Tibial nerve (tissue), 4 donors: Measurements from ENCODE around the gene NAT14. TPM values are rescaled to one million over a fixed set of nuclear protein-coding genes. Genes with fewer than 3 reads are reported as not detected.

ENCODE experiments used
- DNase-seq, 2 donors: peaks; one replicate each; pipeline ENCODE4 v3.0.0-alpha.2; 2019; ENCODE audit warnings: low spot score in 2 of 2
- H3K27ac ChIP-seq, 4 donors: fragments of 200-600 bp; sonication (generic) in 3 of 4; one replicate each; pipeline ENCODE4 v1.5.1; 2017 to 2019; ENCODE audit warnings: mild to moderate bottlenecking in 1 of 4
- H3K27me3 ChIP-seq, 2 donors: fragments of 200-600 bp; sonication (generic) in 1 of 2; one replicate each; pipeline versions ENCODE4 v1.5.1 to v1.6.0; 2017 to 2019
- H3K36me3 ChIP-seq, 3 donors: fragments of 200-600 bp; sonication (generic); one replicate each; pipeline ENCODE4 v1.5.1; 2018 to 2019
- H3K4me1 ChIP-seq, 4 donors: fragments of 200-600 bp; sonication (generic) in 3 of 4; one replicate each; pipeline ENCODE4 v1.5.1; 2017 to 2019
- H3K4me3 ChIP-seq, 4 donors: fragments of 200-600 bp; sonication (generic) in 3 of 4; one replicate each; pipeline ENCODE4 v1.5.1; 2017 to 2019; ENCODE audit warnings: mild to moderate bottlenecking in 1 of 4, moderate library complexity in 1 of 4
- H3K9me3 ChIP-seq, 4 donors: fragments of 200-600 bp; sonication (generic) in 3 of 4; one replicate each; pipeline ENCODE4 v1.5.1; 2017 to 2019
- EP300 ChIP-seq, 2 donors: sonication (generic); formaldehyde crosslinking; IDR thresholded peaks; one replicate each; pipeline ENCODE4 v1.6.1; 2017; ENCODE audit warnings: antibody characterized with exemption in 2 of 2, mild to moderate bottlenecking in 1 of 2
- POLR2A ChIP-seq, 2 donors: fragments of 450-650 bp; IDR thresholded peaks; one replicate each; pipeline ENCODE4 v1.6.1; 2017; ENCODE audit warnings: antibody characterized with exemption in 2 of 2, mild to moderate bottlenecking in 2 of 2, moderate library complexity in 2 of 2
- WGBS, 2 donors: methylation state at CpG; one replicate each; pipeline ENCODE4 v1.1.5; 2018; 5-methylcytosine and 5-hydroxymethylcytosine counted together
- total RNA-seq, 4 donors: library from RNA; depleted of rRNA; stranded (reverse); fragments of >200 nt; gene quantifications; one replicate each; pipeline ENCODE4 v1.1.0, GENCODE V29; 2016
- TF ChIP-seq, protein P1 (sequence below), 5 experiments: fragments of 200-600 bp in 3 of 5; fragments of 450-650 bp in 2 of 5; sonication (generic) in 3 of 5; IDR thresholded peaks; one replicate each; pipeline ENCODE4 v1.5.1; 2016 to 2019; ENCODE audit warnings: antibody characterized with exemption in 5 of 5, mild to moderate bottlenecking in 3 of 5, moderate library complexity in 2 of 5

Gene NAT14
- total RNA-seq, 4 donors from 2014 or later, result 3.1 to 8.0 (median 4.3) TPM

GRCh38 chr19:55449469-55449868 lies 35.5 kb upstream of the NAT14 start:
- H3K4me3 ChIP-seq, result no peak overlapping the region
- no peaks in the 10 kb centered on the region for H3K9me3 ChIP-seq
- H3K4me1 ChIP-seq, result peaks cover 0 to 25% (median 14%) of the 10 kb centered on the region in 4 donors
- peaks cover 0 to 8% (median 0%) of the 10 kb centered on the region in 3 donors for H3K36me3 ChIP-seq
- no peak for DNase-seq
- H3K27ac ChIP-seq, result no peak overlapping the region
- 18 to 36% methylated on average over 9 to 15 of the region's 16 CpGs for WGBS, 2 donors
- TF ChIP-seq EP300 (IDR thresholded peaks at IDR 0.05) (no peak), POLR2A (IDR thresholded peaks at IDR 0.05) (no peak)
- TF ChIP-seq, protein P1, sequence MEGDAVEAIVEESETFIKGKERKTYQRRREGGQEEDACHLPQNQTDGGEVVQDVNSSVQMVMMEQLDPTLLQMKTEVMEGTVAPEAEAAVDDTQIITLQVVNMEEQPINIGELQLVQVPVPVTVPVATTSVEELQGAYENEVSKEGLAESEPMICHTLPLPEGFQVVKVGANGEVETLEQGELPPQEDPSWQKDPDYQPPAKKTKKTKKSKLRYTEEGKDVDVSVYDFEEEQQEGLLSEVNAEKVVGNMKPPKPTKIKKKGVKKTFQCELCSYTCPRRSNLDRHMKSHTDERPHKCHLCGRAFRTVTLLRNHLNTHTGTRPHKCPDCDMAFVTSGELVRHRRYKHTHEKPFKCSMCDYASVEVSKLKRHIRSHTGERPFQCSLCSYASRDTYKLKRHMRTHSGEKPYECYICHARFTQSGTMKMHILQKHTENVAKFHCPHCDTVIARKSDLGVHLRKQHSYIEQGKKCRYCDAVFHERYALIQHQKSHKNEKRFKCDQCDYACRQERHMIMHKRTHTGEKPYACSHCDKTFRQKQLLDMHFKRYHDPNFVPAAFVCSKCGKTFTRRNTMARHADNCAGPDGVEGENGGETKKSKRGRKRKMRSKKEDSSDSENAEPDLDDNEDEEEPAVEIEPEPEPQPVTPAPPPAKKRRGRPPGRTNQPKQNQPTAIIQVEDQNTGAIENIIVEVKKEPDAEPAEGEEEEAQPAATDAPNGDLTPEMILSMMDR (IDR thresholded peaks at IDR 0.05), result no peak
- peaks cover 0 to 54% of the 10 kb centered on the region in 2 donors for H3K27me3 ChIP-seq

DNA sequence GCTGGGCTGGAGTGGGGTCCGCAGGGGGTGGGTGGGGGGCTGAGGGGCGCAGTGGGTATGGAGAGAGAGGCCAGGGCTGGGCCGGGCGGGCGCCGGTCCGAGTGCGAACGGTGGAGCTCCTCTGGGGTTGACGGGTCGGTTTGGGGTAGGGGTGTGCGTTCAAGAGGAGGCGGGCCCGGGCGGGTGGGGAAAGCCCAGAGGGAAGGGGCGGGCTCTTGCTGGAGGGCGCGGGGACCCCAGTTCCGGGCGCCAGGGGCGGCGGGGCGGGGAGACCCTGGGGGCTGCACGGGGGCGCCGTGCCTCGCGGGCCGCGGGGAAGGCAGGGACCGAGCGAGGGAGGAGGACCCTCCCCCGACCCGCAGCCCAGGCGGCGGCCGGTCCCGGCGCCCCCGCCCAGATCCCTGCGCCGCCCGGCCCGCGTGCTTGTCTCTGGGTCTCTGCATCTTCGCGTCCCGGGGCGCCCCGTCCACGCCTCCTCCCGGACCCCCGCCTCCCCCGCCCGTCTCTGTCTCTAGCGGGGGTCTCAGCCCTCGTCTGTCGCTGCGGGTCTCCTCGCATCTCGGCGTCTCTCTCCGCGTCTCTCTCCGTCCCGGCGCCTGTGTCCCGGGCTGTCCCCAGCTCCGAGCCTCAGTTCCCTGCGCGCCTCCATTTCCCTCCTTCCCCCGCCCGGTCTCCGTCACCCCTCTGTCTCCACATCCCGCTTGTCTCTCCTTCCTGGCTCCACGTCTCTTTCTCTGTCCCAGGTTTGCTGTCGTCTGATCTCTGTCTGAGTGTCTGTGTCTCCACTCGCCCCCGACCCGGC lies 33.6 kb upstream of the NAT14 start:
- peaks cover 0 to 26% (median 0%) of the 10 kb centered on the region in 3 donors for H3K36me3 ChIP-seq
- peaks cover 0 to 25% (median 14%) of the 10 kb centered on the region in 4 donors for H3K4me1 ChIP-seq
- no peak for DNase-seq
- H3K27me3 ChIP-seq, result peaks cover 0 to 37% of the 10 kb centered on the region in 2 donors
- no peaks in the 10 kb centered on the region for H3K9me3 ChIP-seq
- 0 to 1% methylated on average over 24 to 65 of the region's 80 CpGs for WGBS, 2 donors
- no peak for TF ChIP-seq POLR2A (IDR thresholded peaks at IDR 0.05)
- TF ChIP-seq, protein P1 (IDR thresholded peaks at IDR 0.05), result no peak
- no peak for TF ChIP-seq EP300 (IDR thresholded peaks at IDR 0.05)
- peak overlapping the region in 2 of 4 donors; percentile 67 to 72 for H3K27ac ChIP-seq
- H3K4me3 ChIP-seq, result peak overlapping the region; percentile 10 to 53 (median 32)

DNA sequence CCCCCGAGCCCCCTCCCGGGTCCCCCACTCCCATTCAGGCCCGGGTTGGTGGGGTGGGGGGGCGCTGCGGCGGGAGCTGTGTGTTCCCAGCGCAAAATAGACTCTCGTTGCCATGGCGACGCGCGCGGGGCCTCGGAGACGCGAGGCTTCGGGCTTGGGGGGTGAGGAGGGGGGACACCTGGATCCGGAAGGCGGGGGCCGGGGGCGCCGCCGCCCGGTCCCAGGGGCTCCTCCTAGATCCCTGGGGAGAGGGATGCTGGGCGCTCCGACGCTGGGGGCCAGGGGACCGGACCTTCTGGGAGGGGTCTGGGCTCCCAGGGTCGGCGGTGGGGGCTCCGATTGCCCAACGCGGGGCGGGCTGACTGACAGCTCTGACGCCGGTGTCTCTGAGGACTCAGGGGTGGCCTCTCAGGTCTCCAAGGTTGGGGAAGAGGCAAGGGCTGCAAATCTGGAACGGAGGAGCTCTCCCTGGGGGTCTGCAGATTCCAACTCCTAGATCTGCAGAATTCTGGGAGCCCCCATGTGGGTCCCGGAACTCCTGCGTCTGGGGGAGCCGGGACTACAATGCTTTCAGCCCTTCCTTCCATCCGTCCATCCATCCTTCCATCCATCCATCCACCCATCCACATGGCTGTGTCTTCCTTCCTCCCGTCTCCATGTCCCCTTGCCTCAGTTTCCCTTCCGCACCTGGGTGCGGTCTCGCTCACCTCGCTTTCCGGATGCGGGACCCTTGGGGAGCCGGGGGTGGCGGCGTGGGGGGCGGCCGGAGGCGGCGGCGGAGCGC lies 32.8 kb upstream of the NAT14 start:
- TF ChIP-seq, protein P1 (IDR thresholded peaks at IDR 0.05), result no peak
- TF ChIP-seq EP300 (IDR thresholded peaks at IDR 0.05) (no peak), POLR2A (IDR thresholded peaks at IDR 0.05) (no peak)
- WGBS, 2 donors, result 2 to 5% methylated on average over 21 to 44 of the region's 57 CpGs
- H3K4me3 ChIP-seq, result peak overlapping the region; percentile 10 to 53 (median 32)

GRCh38 chr19:55452749-55453346 lies 32.1 kb upstream of the NAT14 start:
- H3K4me1 ChIP-seq, result peaks cover 0 to 25% (median 14%) of the 10 kb centered on the region in 4 donors
- H3K36me3 ChIP-seq, result peaks cover 0 to 31% (median 0%) of the 10 kb centered on the region in 3 donors
- peaks cover 0 to 35% of the 10 kb centered on the region in 2 donors for H3K27me3 ChIP-seq
- no peaks in the 10 kb centered on the region for H3K9me3 ChIP-seq
- TF ChIP-seq EP300 (IDR thresholded peaks at IDR 0.05), result no peak
- TF ChIP-seq POLR2A (IDR thresholded peaks at IDR 0.05), result no peak
- TF ChIP-seq, protein P1 (IDR thresholded peaks at IDR 0.05), result peak in 1 of 5 experiments; percentile 29
- DNase-seq, result peak; percentile 43 to 56
- H3K4me3 ChIP-seq, result peak overlapping the region in 3 of 4 donors; percentile 10 to 53 (median 38)
- H3K27ac ChIP-seq, result peak overlapping the region in 1 of 4 donors; percentile 67
- 8 to 9% methylated on average over 14 to 16 of the region's 34 CpGs for WGBS, 2 donors

More for the DNA sequence above, 32.8 kb upstream of the NAT14 start:
- peaks cover 0 to 31% (median 0%) of the 10 kb centered on the region in 3 donors for H3K36me3 ChIP-seq
- H3K27ac ChIP-seq, result peak overlapping the region in 2 of 4 donors; percentile 67 to 72
- H3K27me3 ChIP-seq, result peaks cover 0 to 35% of the 10 kb centered on the region in 2 donors
- H3K9me3 ChIP-seq, result no peaks in the 10 kb centered on the region
- peaks cover 0 to 25% (median 14%) of the 10 kb centered on the region in 4 donors for H3K4me1 ChIP-seq
- no peak for DNase-seq
